Keratinocyte (primary cell): Measurements from ENCODE around the gene SPATA13. TPM values are rescaled to one million over a fixed set of nuclear protein-coding genes. Genes with fewer than 3 reads are reported as not detected.

Experiments
- DNase-seq: peaks from one replicate; pipeline ENCODE4 v3.0.0-alpha.2; 2011; ENCODE audit warnings: low read depth, missing footprints, low spot score
- FAIRE-seq: peaks from 2 replicates; lab custom pipeline; 2011; peaks lifted over from hg19 to GRCh38; lab: Jason Lieb, UNC
- H2AFZ ChIP-seq: 2 replicates; pipeline ENCODE4 v1.6.0; 2012; ENCODE audit warnings: low read length, control low read depth, inconsistent platforms; ENCODE audit not compliant: control insufficient read depth
- H3K27ac ChIP-seq: 2 replicates; pipeline ENCODE4 v1.5.1; 2011; ENCODE audit warnings: low read length; ENCODE audit not compliant: control insufficient read depth, insufficient read depth
- H3K27me3 ChIP-seq: 3 replicates; pipeline ENCODE4 v1.6.0; 2011; ENCODE audit warnings: low read length; ENCODE audit not compliant: control insufficient read depth, insufficient read depth; ENCODE audit errors: extremely low read depth
- H3K36me3 ChIP-seq, 2 experiments: 2 replicates in 1 of 2; 3 replicates in 1 of 2; pipeline ENCODE4 v1.5.1; 2011; ENCODE audit warnings: low read length in 2 of 2, mild to moderate bottlenecking in 1 of 2; ENCODE audit not compliant: control insufficient read depth in 2 of 2, insufficient read depth in 2 of 2; ENCODE audit errors: extremely low read depth in 1 of 2
- H3K4me1 ChIP-seq: 3 replicates; pipeline ENCODE4 v1.5.1; 2011; ENCODE audit warnings: low read length; ENCODE audit not compliant: control insufficient read depth, insufficient read depth; ENCODE audit errors: extremely low read depth
- H3K4me2 ChIP-seq: 3 replicates; pipeline ENCODE4 v1.6.0; 2011; ENCODE audit warnings: low read depth, low read length; ENCODE audit not compliant: control insufficient read depth, insufficient read depth; ENCODE audit errors: extremely low read depth
- H3K4me3 ChIP-seq, 3 experiments: fragments of 200-600 bp in 1 of 3; sonication (generic) in 1 of 3; 2 replicates in 2 of 3; 3 replicates in 1 of 3; pipeline ENCODE4 v1.5.1; 2011 to 2016; ENCODE audit warnings: low read length in 3 of 3, mild to moderate bottlenecking in 3 of 3, control low read depth in 2 of 3, inconsistent platforms in 1 of 3, low read depth in 1 of 3, mixed read lengths in 1 of 3, mixed run types in 1 of 3, moderate library complexity in 1 of 3; ENCODE audit not compliant: control insufficient read depth in 2 of 3, insufficient read depth in 2 of 3; ENCODE audit errors: extremely low read depth in 1 of 3
- H3K79me2 ChIP-seq: 2 replicates; pipeline ENCODE4 v1.6.0; 2012; ENCODE audit warnings: low read length; ENCODE audit not compliant: control insufficient read depth, insufficient read depth
- H3K9ac ChIP-seq: 3 replicates; pipeline ENCODE4 v1.6.0; 2011; ENCODE audit warnings: low read length; ENCODE audit not compliant: control insufficient read depth, insufficient read depth; ENCODE audit errors: extremely low read depth
- H3K9me1 ChIP-seq: 3 replicates; pipeline ENCODE4 v1.6.0; 2011; ENCODE audit warnings: low read length; ENCODE audit not compliant: control insufficient read depth, insufficient read depth; ENCODE audit errors: extremely low read depth
- H3K9me3 ChIP-seq: 2 replicates; pipeline ENCODE4 v1.5.1; 2012; ENCODE audit warnings: low read depth, low read length; ENCODE audit not compliant: control insufficient read depth
- H4K20me1 ChIP-seq: 3 replicates; pipeline ENCODE4 v1.6.0; 2011; ENCODE audit warnings: low read length; ENCODE audit not compliant: control insufficient read depth, insufficient read depth; ENCODE audit errors: extremely low read depth
- EZH2 ChIP-seq: IDR thresholded peaks from one replicate; pipeline ENCODE4 v1.6.1; 2012; ENCODE audit warnings: inconsistent platforms, mild to moderate bottlenecking, low read length, moderate library complexity
- dilution Hi-C: fragments of 300-500 bp; cut with MboI; formaldehyde crosslinking; loops from one replicate; pipeline ENCODE4 v1.7.0; 2020; ENCODE audit warnings: low sequenced_read_pairs; ENCODE audit not compliant: extremely low pct_ligation_motif_present
- polyA plus RNA-seq, 5 experiments: library from polyadenylated mRNA; depleted of rRNA in 3 of 5; stranded (reverse) in 3 of 5; stranded (forward) in 1 of 5; unstranded in 1 of 5; fragments of >200 nt; gene quantifications; 1 replicate in 1 of 5; 2 replicates in 3 of 5; 3 replicates in 1 of 5; pipeline versions ENCODE4 v1.2.1 to v1.2.3, GENCODE V29; 2011 to 2012; ENCODE audit warnings: missing spikeins in 2 of 5, low read depth in 1 of 5, low replicate concordance in 1 of 5
- TF ChIP-seq, protein P1 (sequence below), 3 experiments: IDR thresholded peaks in 1 of 3; conservative IDR thresholded peaks in 1 of 3; optimal IDR thresholded peaks in 1 of 3; 2 replicates in 2 of 3; 3 replicates in 1 of 3; pipeline versions ENCODE3 to v1.5.1; 2011; ENCODE audit warnings: low read length in 3 of 3, mild to moderate bottlenecking in 3 of 3, moderate library complexity in 2 of 3, control low read depth in 1 of 3, inconsistent platforms in 1 of 3; ENCODE audit not compliant: insufficient read depth in 2 of 3; ENCODE audit errors: extremely low read depth in 1 of 3

The SPATA13 gene
- polyA plus RNA-seq, 1 donor (not counting 4 experiments of a cell fraction or from before 2014, with no cell fraction given), result 1.2 TPM

DNA sequence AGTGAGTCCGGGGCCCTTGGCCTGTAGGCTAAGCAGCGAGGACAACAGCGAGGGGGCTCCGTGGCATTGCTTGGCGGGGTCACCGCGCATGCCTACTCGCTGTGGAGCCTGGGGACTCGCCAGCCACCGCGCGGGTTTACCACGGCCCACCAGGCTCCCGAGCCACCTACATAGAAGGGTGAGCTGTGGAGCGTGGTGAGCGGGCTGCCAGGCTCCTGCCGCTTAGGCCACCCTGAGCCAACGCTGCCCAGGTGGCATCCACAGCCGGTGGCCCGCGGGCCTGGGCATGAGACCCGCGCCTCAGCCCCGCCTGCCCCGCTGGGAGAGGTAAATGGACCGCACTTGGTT, 180.1 kb downstream of the SPATA13 start:
- Histone ChIP-seq H3K9me3 (no peaks in the 10 kb centered on the region), H3K4me2 (no peak overlapping the region), H3K4me1 (peaks cover 4% of the 10 kb centered on the region), H2AFZ (no peak overlapping the region), H3K36me3 (no peaks in the 10 kb centered on the region), H3K9me1 (no peaks in the 10 kb centered on the region), H3K4me3 (no peak overlapping the region), H3K9ac (no peak overlapping the region), H3K79me2 (no peaks in the 10 kb centered on the region), H3K27ac (no peak overlapping the region), H4K20me1 (no peaks in the 10 kb centered on the region), H3K27me3 (no peaks in the 10 kb centered on the region)
- TF ChIP-seq, protein P1, sequence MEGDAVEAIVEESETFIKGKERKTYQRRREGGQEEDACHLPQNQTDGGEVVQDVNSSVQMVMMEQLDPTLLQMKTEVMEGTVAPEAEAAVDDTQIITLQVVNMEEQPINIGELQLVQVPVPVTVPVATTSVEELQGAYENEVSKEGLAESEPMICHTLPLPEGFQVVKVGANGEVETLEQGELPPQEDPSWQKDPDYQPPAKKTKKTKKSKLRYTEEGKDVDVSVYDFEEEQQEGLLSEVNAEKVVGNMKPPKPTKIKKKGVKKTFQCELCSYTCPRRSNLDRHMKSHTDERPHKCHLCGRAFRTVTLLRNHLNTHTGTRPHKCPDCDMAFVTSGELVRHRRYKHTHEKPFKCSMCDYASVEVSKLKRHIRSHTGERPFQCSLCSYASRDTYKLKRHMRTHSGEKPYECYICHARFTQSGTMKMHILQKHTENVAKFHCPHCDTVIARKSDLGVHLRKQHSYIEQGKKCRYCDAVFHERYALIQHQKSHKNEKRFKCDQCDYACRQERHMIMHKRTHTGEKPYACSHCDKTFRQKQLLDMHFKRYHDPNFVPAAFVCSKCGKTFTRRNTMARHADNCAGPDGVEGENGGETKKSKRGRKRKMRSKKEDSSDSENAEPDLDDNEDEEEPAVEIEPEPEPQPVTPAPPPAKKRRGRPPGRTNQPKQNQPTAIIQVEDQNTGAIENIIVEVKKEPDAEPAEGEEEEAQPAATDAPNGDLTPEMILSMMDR (optimal IDR thresholded peaks at IDR 0.05 in 1 of 3, IDR thresholded peaks at IDR 0.05 in 1 of 3, conservative IDR thresholded peaks at IDR 0.05 in 1 of 3; ENCODE audit: extremely low read depth in 1 of 3, insufficient read depth in 2 of 3, low read length in 3 of 3), result no peak
- TF ChIP-seq EZH2, result no peak
- FAIRE-seq, result no peak
- dilution Hi-C loops, result no loop called here
- DNase-seq, result no peak

DNA sequence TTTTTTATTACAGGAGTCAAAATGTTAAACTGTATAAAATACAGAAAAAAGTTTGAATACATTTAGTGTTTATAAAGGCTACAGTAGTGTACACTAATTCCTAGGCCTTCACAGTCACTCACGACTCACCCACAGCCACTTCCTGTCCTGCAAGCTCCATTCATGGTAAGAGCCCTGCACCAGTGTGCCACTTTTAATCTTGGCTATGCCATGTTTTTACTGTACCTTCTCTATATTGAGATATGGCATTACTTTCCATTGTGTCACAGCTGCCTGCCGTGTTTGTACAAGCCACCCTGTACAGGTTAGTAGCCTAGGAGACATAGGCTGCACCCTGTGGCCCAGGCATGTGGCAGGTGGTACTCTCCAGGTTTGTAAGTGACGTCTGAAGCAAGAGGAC, 180.9 kb downstream of the SPATA13 start:
- no peaks in the 10 kb centered on the region for H3K79me2 ChIP-seq
- no peaks in the 10 kb centered on the region for H3K9me1 ChIP-seq
- no peaks in the 10 kb centered on the region for H4K20me1 ChIP-seq
- TF ChIP-seq, protein P1 (optimal IDR thresholded peaks at IDR 0.05 in 1 of 3, IDR thresholded peaks at IDR 0.05 in 1 of 3, conservative IDR thresholded peaks at IDR 0.05 in 1 of 3; ENCODE audit: extremely low read depth in 1 of 3, insufficient read depth in 2 of 3, low read length in 3 of 3), result no peak
- TF ChIP-seq EZH2, result no peak
- no peaks in the 10 kb centered on the region for H3K27me3 ChIP-seq
- no peak overlapping the region for H3K4me2 ChIP-seq
- H3K9ac ChIP-seq, result no peak overlapping the region
- H3K36me3 ChIP-seq, result no peaks in the 10 kb centered on the region
- H3K9me3 ChIP-seq, result no peaks in the 10 kb centered on the region
- H3K4me3 ChIP-seq, result no peak overlapping the region
- H3K27ac ChIP-seq, result no peak overlapping the region
- FAIRE-seq (peak; percentile 62), DNase-seq (no peak)
- dilution Hi-C loops, result no loop called here
- H3K4me1 ChIP-seq, result peaks cover 4% of the 10 kb centered on the region
- H2AFZ ChIP-seq, result no peak overlapping the region
